ENCODE results near the gene GPRC5D. TPM values are rescaled to one million over a fixed set of nuclear protein-coding genes. Genes with fewer than 3 reads are reported as not detected.

The GPRC5D gene
- total RNA-seq: 1 to 10 TPM in 1 of 6 donors, under 1 TPM in 1, not detected in 4; 0.66 to 2.1 TPM

DNA sequence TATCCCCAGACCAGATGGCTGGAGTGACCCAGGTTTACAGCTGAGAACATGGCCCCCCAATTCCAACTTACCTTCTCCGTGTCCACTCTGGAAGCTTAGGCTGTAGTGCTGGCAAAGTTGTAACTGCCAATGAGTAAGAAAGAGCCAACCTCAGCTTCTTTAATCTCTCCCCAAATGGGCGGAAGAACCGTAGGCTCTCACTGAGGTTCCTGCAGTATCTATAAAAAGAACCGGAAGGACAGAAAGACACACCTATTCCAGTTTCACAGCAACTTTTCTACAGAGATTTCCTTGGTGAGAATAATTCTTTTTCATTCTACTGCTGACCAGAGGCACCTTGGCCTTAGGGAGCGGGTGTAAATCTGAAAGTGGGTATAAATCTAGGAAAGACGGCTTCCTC is at the start of gene GPRC5D:
Gene GPRC5D, minus strand, starts transcription at position 135 of the 400 bp plus-strand sequence. CDS start 1,786 bp downstream, outside the sequence.
- DNase-seq: no peak
- no peak for TF ChIP-seq POLR2AphosphoS5 (IDR thresholded peaks at IDR 0.05)
- TF ChIP-seq, protein P1, sequence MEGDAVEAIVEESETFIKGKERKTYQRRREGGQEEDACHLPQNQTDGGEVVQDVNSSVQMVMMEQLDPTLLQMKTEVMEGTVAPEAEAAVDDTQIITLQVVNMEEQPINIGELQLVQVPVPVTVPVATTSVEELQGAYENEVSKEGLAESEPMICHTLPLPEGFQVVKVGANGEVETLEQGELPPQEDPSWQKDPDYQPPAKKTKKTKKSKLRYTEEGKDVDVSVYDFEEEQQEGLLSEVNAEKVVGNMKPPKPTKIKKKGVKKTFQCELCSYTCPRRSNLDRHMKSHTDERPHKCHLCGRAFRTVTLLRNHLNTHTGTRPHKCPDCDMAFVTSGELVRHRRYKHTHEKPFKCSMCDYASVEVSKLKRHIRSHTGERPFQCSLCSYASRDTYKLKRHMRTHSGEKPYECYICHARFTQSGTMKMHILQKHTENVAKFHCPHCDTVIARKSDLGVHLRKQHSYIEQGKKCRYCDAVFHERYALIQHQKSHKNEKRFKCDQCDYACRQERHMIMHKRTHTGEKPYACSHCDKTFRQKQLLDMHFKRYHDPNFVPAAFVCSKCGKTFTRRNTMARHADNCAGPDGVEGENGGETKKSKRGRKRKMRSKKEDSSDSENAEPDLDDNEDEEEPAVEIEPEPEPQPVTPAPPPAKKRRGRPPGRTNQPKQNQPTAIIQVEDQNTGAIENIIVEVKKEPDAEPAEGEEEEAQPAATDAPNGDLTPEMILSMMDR (IDR thresholded peaks at IDR 0.05): no peak
- no peak for TF ChIP-seq EP300 (IDR thresholded peaks at IDR 0.05)
- TF ChIP-seq POLR2A (IDR thresholded peaks at IDR 0.05): no peak
- Histone ChIP-seq H3K27me3 (no peaks in the 10 kb centered on the region), H3K36me3 (peaks cover 0 to 4% (median 0%) of the 10 kb centered on the region in 4 donors), H3K4me3 (no peak within 1 kb of the TSS), H3K27ac (no peak within 1 kb of the TSS), H3K9me3 (no peaks in the 10 kb centered on the region), H3K4me1 (no peaks in the 10 kb centered on the region)
- ATAC-seq (ENCODE audit: low FRiP score in 2 of 2): no peak
- 85 to 94% methylated on average over 6 of the region's 6 CpGs for WGBS, 2 donors

GRCh38 chr12:13001775-13002040 is 49.7 kb upstream of the GPRC5D start:
- DNase-seq: no peak
- peak overlapping the region; percentile 42 to 97 (median 79) for H3K4me3 ChIP-seq
- no peaks in the 10 kb centered on the region for H3K9me3 ChIP-seq
- H3K27ac ChIP-seq: peak overlapping the region; percentile 94 to 97 (median 96)
- no peaks in the 10 kb centered on the region for H3K36me3 ChIP-seq
- no peaks in the 10 kb centered on the region for H3K27me3 ChIP-seq
- 46 to 47% methylated on average over 10 to 16 of the region's 16 CpGs for WGBS, 2 donors
- H3K4me1 ChIP-seq: peaks cover 16 to 42% (median 33%) of the 10 kb centered on the region in 4 donors
- TF ChIP-seq POLR2A (IDR thresholded peaks at IDR 0.05): no peak
- no peak for TF ChIP-seq EP300 (IDR thresholded peaks at IDR 0.05)
- TF ChIP-seq, protein P1 (IDR thresholded peaks at IDR 0.05): no peak
- TF ChIP-seq POLR2AphosphoS5 (IDR thresholded peaks at IDR 0.05): no peak
- no peak for ATAC-seq (ENCODE audit: low FRiP score in 2 of 2)

GRCh38 chr12:13000925-13001774 is 49.2 kb upstream of the GPRC5D start:
- Histone ChIP-seq H3K27ac (peak overlapping the region; percentile 94 to 97 (median 96)), H3K27me3 (no peaks in the 10 kb centered on the region), H3K9me3 (no peaks in the 10 kb centered on the region), H3K36me3 (no peaks in the 10 kb centered on the region), H3K4me3 (peak overlapping the region; percentile 42 to 97 (median 79)), H3K4me1 (peaks cover 16 to 42% (median 34%) of the 10 kb centered on the region in 4 donors)
- peak; percentile 37 to 70 for ATAC-seq (ENCODE audit: low FRiP score in 2 of 2)
- DNase-seq: peak; percentile 70 to 92
- TF ChIP-seq EP300 (IDR thresholded peaks at IDR 0.05): no peak
- peak in 1 of 4 donors; percentile 9 for TF ChIP-seq POLR2A (IDR thresholded peaks at IDR 0.05)
- no peak for TF ChIP-seq POLR2AphosphoS5 (IDR thresholded peaks at IDR 0.05)
- TF ChIP-seq, protein P1 (IDR thresholded peaks at IDR 0.05): peak in 3 of 6 experiments; percentile 29 to 44 (median 34)
- whole genome bisulfite sequencing, 2 donors: 0% methylated on average over 11 to 45 of the region's 82 CpGs

- H3K36me3 ChIP-seq: no peaks in the 10 kb centered on the region
- peak overlapping the region; percentile 94 to 97 (median 96) for H3K27ac ChIP-seq
- H3K9me3 ChIP-seq: no peaks in the 10 kb centered on the region
- DNase-seq (peak in 1 of 2 donors; percentile 63), ATAC-seq (ENCODE audit: low FRiP score in 2 of 2) (peak; percentile 63 to 71)
- H3K4me3 ChIP-seq: peak overlapping the region; percentile 42 to 97 (median 79)
- TF ChIP-seq POLR2AphosphoS5 (IDR thresholded peaks at IDR 0.05): no peak
- TF ChIP-seq EP300 (IDR thresholded peaks at IDR 0.05): no peak
- peak in 1 of 4 donors; percentile 66 for TF ChIP-seq POLR2A (IDR thresholded peaks at IDR 0.05)
- TF ChIP-seq, protein P1 (IDR thresholded peaks at IDR 0.05): no peak
- peaks cover 16 to 42% (median 34%) of the 10 kb centered on the region in 4 donors for H3K4me1 ChIP-seq
- H3K27me3 ChIP-seq: no peaks in the 10 kb centered on the region
- 0 to 1% methylated on average over 12 to 15 of the region's 16 CpGs for WGBS, 2 donors
These were observed 48.6 kb upstream of the GPRC5D start for GRCh38 chr12:13000616-13000924.
